Stimulated activated CD8-positive, alpha-beta memory T cell treated with anti-CD3 and anti-CD28 coated beads, Interleukin-7, amount 100 ng/mL, for 48 hours (primary cell): ENCODE results near the gene OPA3.
A peak's percentile ranks its signal among the peaks of the same experiment; 100 is the strongest.

Source experiments
- DNase-seq, 2 donors: peaks; one replicate each; pipeline ENCODE4 v3.0.0-alpha.2; 2020; ENCODE audit warnings: low read depth in 1 of 2; ENCODE audit errors: extremely low read depth in 1 of 2

The OPA3 gene

GRCh38 chr19:45568732-45569131 lies 15.9 kb downstream of the OPA3 start:
- no peak for DNase-seq

GRCh38 chr19:45567609-45568008 lies 17.0 kb downstream of the OPA3 start:
- no peak for DNase-seq

GRCh38 chr19:45564131-45564780 lies 20.3 kb downstream of the OPA3 start:
- DNase-seq, result no peak

- no peak for DNase-seq
These were observed 23.9 kb downstream of the OPA3 start for GRCh38 chr19:45560686-45561085.

GRCh38 chr19:45560038-45560437 lies 24.6 kb downstream of the OPA3 start:
- DNase-seq, result no peak

- peak in 1 of 2 donors; percentile 48 for DNase-seq
These were observed 26.2 kb downstream of the OPA3 start for GRCh38 chr19:45558399-45558878.

- no peak for DNase-seq
These were observed 27.8 kb downstream of the OPA3 start for GRCh38 chr19:45556835-45557234.

- DNase-seq, result no peak
These were observed 30.1 kb downstream of the OPA3 start for GRCh38 chr19:45554481-45554880.

GRCh38 chr19:45553464-45553863 lies 31.1 kb downstream of the OPA3 start:
- no peak for DNase-seq

GRCh38 chr19:45547965-45548609 lies 36.5 kb downstream of the OPA3 start:
- DNase-seq, result no peak

- no peak for DNase-seq
These were observed 37.3 kb downstream of the OPA3 start for GRCh38 chr19:45547211-45547770.

GRCh38 chr19:45542234-45542668 lies 42.4 kb downstream of the OPA3 start:
- no peak for DNase-seq

- DNase-seq, result no peak
These were observed 45.1 kb downstream of the OPA3 start for GRCh38 chr19:45539459-45539858.

GRCh38 chr19:45531349-45531748 lies 53.3 kb downstream of the OPA3 start:
- DNase-seq, result no peak

- no peak for DNase-seq
These were observed 55.2 kb downstream of the OPA3 start for GRCh38 chr19:45529420-45529785.

- no peak for DNase-seq
These were observed 55.7 kb downstream of the OPA3 start for GRCh38 chr19:45528744-45529419.

GRCh38 chr19:45528149-45528743 lies 56.4 kb downstream of the OPA3 start:
- DNase-seq, result no peak

GRCh38 chr19:45527731-45528130 lies 56.9 kb downstream of the OPA3 start:
- no peak for DNase-seq

GRCh38 chr19:45526971-45527370 lies 57.6 kb downstream of the OPA3 start:
- no peak for DNase-seq

- DNase-seq, result no peak
These were observed 58.5 kb downstream of the OPA3 start for GRCh38 chr19:45526143-45526542.

- DNase-seq, result no peak
These were observed 60.0 kb downstream of the OPA3 start for GRCh38 chr19:45524575-45525129.
